Astrocyte of the cerebellum (primary cell): Measurements from ENCODE around the gene CCNJL.

Experiments
- DNase-seq: peaks from one replicate; pipeline ENCODE4 v3.0.0-alpha.2; 2011; ENCODE audit warnings: low read depth
- H3K4me3 ChIP-seq: 2 replicates; pipeline ENCODE4 v1.5.1; 2011; ENCODE audit warnings: mild to moderate bottlenecking, low read depth, low read length, moderate library complexity
- in situ Hi-C: cut with HindIII; loops from 2 replicates; pipeline ENCODE4 v1.10.0; 2017; ENCODE audit warnings: low sequenced_read_pairs
- TF ChIP-seq, protein P1 (sequence below): IDR thresholded peaks from 2 replicates; pipeline ENCODE4 v1.5.1; 2012; ENCODE audit warnings: low read length, low read depth, moderate library complexity, mild to moderate bottlenecking; ENCODE audit errors: missing control alignments

Gene CCNJL

DNA sequence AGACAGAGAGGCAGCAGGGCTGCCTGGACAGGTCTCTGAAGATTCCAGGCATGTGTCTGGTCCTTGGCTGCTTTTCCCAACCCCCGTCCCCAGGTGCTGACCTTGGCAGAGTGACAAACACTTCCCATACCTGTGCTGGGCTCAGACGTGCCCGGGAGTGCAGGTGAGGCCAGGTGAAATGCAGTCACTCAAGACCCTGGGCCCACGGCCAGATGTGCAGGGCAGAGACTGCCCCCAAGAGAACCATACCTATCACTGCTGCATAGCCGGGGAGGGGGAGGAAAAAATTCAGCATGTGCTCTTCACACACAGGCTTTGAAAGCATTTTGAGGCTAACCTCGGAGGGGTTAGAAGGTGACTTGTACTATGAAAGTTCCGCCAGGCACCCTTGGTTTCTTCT, 22.6 kb downstream of the CCNJL start:
- in situ Hi-C loops = no loop called here
- H3K4me3 ChIP-seq = no peak overlapping the region
- no peak for DNase-seq
- TF ChIP-seq, protein P1, sequence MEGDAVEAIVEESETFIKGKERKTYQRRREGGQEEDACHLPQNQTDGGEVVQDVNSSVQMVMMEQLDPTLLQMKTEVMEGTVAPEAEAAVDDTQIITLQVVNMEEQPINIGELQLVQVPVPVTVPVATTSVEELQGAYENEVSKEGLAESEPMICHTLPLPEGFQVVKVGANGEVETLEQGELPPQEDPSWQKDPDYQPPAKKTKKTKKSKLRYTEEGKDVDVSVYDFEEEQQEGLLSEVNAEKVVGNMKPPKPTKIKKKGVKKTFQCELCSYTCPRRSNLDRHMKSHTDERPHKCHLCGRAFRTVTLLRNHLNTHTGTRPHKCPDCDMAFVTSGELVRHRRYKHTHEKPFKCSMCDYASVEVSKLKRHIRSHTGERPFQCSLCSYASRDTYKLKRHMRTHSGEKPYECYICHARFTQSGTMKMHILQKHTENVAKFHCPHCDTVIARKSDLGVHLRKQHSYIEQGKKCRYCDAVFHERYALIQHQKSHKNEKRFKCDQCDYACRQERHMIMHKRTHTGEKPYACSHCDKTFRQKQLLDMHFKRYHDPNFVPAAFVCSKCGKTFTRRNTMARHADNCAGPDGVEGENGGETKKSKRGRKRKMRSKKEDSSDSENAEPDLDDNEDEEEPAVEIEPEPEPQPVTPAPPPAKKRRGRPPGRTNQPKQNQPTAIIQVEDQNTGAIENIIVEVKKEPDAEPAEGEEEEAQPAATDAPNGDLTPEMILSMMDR = no peak

DNA sequence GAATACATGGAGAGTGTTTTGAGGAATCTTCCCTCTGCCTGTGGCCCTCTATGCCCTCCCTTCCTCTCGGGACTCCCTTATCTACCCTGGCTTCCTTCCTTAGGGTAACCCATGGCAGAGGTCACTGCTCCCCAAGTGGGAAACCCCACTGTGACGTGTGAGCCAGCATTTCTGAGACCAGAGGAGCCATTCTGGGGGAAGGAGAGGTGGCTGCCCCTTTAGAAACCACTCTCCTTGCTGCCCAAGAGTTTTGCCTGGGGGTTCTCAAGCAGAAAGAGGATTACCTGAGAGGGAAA, 23.1 kb downstream of the CCNJL start:
- in situ Hi-C loops = no loop called here
- no peak for DNase-seq
- no peak overlapping the region for H3K4me3 ChIP-seq

DNA sequence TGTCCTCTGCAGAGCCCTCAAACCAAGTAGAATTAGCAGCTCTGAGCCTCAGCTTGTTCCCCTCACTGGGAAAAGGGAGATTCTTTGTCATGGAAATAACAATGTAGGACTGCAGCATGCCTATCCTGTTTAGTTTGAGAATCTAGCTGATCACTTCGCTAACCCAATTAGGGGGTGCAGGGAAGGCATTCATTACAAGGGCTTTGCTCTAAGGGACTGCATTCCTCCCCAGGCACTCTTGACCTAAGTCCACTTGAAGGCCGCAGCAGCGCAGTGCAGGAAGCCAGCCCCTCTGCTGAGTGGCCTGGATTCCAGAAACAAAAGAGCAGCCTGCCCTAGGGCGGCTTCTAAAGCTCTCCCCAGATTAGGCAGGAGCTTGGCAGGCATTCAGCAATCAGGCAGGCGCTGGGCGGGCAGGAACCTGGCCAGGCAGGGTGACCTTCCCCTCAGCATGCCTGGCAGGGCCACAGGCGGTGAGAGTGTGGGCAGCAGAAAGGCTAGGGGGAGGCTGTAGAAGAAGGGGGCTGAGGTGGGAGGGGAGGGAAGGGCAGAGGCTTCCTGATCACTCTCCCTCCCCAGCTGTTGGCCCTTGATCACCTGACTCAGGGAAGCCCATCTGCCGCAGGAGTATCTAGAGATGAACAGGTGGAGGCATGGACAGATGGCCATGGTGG, 24.8 kb downstream of the CCNJL start:
- no peak for DNase-seq
- in situ Hi-C loops = no loop called here
- H3K4me3 ChIP-seq = no peak overlapping the region
- TF ChIP-seq, protein P1 = no peak

More for the DNA sequence above, 23.1 kb downstream of the CCNJL start:
- TF ChIP-seq, protein P1 = no peak

DNA sequence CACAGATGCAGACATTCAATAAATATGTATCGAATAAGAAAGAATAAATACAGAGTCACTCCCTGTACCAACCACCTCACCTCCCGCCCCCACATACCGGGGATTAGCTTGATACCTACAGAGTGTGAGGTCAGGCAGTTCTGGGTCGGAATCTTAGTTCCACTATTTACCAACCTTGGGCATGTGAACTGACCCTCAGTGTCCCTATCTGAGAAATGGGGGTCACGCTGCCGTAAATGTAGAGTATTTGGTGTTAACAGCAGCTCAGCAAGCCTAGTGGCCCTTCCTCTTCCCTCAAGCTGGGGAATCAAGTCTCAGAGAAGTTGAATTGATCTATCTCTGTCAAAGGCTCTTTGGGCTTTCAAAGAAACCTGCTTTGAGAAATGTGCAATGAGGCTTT, 25.4 kb downstream of the CCNJL start:
- in situ Hi-C loops = no loop called here
- no peak for DNase-seq
- TF ChIP-seq, protein P1 = no peak
- H3K4me3 ChIP-seq = no peak overlapping the region

DNA sequence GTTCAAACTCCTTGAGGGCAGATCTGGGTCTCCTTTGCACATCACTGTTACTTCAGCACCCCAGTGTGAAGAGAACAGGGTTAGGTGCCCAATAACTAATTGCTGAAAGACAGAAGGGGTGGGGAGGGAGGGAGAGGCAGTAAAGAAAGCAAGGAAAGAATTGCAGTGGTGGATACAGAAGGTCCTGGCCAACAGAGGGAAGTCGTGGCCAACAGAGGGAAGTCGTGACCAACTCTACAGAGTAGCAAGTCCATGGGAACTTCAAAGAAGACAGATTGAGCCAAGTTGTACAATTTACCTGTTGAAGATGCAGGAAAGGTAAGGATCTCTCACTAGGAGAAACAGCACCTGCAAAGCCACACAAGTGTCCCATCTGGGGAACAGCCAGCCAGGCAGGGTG, 27.0 kb downstream of the CCNJL start:
- no peak overlapping the region for H3K4me3 ChIP-seq
- DNase-seq = no peak
- in situ Hi-C loops = no loop called here
- TF ChIP-seq, protein P1 = no peak

DNA sequence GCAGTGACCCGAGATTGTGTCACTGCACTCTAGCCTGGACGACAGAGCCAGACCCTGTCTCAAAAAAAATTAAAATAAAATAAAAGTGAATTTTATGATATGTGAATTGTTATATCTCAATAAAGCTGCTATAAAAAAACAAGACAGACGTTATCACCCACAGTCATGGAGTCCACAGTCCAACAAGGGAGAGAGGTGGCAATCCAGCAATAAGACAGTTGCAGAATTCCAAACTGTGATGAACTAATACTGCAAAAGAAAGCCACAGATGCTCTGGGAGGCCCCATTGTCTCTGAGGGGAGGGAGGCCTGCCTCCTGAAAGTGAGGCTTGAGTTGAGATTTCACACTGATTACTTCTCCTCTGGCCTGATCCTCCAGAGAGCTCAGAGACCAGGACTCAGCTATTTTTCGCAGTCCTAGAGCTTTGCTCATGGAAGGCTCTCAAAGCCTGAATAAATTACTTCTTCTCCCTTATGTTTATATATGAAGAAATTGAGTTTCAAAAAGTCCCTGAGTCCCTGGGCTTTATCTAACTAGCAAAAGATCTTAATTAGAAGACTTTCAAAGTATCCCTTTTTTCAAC, 28.0 kb downstream of the CCNJL start:
- in situ Hi-C loops = no loop called here
- TF ChIP-seq, protein P1 = no peak
- no peak overlapping the region for H3K4me3 ChIP-seq
- DNase-seq = no peak

DNA sequence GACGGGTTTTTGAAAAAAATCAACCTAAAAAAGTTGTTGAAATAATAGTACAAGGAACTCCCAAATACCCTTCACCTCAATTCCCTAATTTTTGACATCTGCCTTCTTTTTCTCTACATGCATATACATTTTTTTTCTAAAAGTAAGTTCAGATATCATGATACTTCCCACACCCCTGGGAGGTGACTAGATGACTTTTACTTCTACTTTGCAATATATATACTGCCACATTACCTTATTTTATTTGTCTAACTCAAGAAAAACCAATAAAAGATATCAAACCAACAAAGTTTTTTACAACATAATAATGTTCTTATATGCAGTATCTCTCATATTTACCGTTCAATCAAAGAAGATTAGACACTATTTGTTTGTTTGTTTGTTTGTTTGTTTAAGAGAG, 31.1 kb downstream of the CCNJL start:
- in situ Hi-C loops = no loop called here
- no peak for DNase-seq
- TF ChIP-seq, protein P1 = no peak
- H3K4me3 ChIP-seq = no peak overlapping the region
